Adipose tissue (tissue), 3 donors: ENCODE results near the gene NPLOC4. TPM values are rescaled to one million over a fixed set of nuclear protein-coding genes. Genes with fewer than 3 reads are reported as not detected.

Source experiments
- H3K27ac ChIP-seq: one replicate; pipeline ENCODE4 v1.5.1; 2013; ENCODE audit warnings: low read depth, low read length
- WGBS, 3 donors: extraction: QIAGEN DNeasy Blood & Tissue Kit; methylation state at CpG; one replicate each; pipeline ENCODE4 v1.1.7; 2013; 5-methylcytosine and 5-hydroxymethylcytosine counted together
- polyA plus RNA-seq, 3 donors: library from polyadenylated mRNA; stranded (reverse); fragments of 200-250 nt; gene quantifications; one replicate each; pipeline ENCODE4 v1.2.3, GENCODE V29; 2013
- donor health status: healthy with polysubstance abuse.
- donor health status: Bipolar disorder and iron deficiency.
- donor health status: healthy.

Gene NPLOC4
- polyA plus RNA-seq, 3 donors = 21.9 to 53.4 (median 30.8) TPM

GRCh38 chr17:81545160-81545949 lies 91.6 kb downstream of the NPLOC4 start:
- H3K27ac ChIP-seq = no peak overlapping the region
- 88 to 93% (median 89%) methylated on average over 24 of the region's 24 CpGs for WGBS, 3 donors

DNA sequence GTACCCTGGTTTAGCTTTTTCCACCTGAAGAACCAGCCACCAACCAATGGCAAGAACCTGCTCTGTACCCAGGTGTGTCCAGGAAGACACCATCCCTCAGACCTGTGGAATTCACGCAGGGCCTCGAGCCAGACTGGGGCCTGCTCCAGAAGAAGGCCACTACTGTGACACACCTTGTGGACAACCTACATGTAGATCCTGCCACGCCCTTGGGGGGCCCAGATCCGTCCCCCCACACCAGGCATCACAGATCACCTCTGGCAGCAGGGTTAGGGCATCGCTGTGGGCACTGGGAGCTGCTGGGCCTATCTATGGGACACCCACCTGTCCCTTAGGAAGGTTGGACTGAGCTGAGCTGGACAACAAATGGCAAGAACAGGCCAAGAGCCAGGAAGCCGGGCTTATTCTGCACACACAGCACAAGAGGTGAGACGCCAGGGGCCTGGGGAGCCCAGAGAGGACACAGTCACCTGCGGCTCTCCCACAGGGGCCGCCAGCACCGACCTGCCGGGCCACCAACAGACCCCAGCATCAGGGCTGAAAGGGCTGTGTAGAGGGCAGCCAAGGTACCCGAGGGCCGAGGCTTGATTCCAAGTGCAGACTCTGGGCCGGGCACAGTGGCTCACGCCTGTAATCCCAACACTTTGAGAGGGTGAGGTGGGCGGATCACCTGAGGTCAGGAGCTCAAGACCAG lies 92.5 kb downstream of the NPLOC4 start:
- WGBS, 3 donors = 88 to 95% (median 95%) methylated on average over 15 to 16 of the region's 16 CpGs
- no peak overlapping the region for H3K27ac ChIP-seq

- H3K27ac ChIP-seq = no peak overlapping the region
- 93 to 97% (median 96%) methylated on average over 15 of the region's 15 CpGs for WGBS, 3 donors
Measured at GRCh38 chr17:81543756-81544155, 93.2 kb downstream of the NPLOC4 start.

- no peak overlapping the region for H3K27ac ChIP-seq
- WGBS, 3 donors = 86 to 90% (median 89%) methylated on average over 14 of the region's 14 CpGs
Measured at GRCh38 chr17:81543339-81543675, 93.6 kb downstream of the NPLOC4 start.

GRCh38 chr17:81542431-81543338 lies 94.2 kb downstream of the NPLOC4 start:
- H3K27ac ChIP-seq = no peak overlapping the region
- WGBS, 3 donors = 85 to 89% (median 86%) methylated on average over 15 of the region's 15 CpGs

DNA sequence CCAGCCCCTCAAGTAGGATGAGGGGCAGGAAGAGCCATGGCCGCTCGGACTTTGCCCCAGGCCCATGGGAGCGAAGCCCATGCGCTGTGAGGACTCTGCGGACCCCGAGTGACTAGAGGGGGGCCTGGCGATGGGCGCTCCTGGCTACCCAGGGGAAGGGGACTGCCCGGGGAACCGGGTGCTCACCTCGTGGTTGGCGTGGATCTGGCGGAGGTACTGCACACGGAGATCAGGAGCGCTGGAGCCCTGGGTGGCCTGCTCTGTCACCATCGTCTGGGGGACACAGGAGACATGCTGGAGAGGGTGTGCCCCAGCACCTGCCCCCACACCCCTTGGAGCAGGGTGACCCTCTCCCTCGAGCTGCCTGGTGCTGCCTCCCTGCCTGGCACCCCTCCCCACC lies 95.8 kb downstream of the NPLOC4 start:
- 94 to 96% (median 95%) methylated on average over 16 to 17 of the region's 17 CpGs for WGBS, 3 donors
- no peak overlapping the region for H3K27ac ChIP-seq

GRCh38 chr17:81540676-81541027 lies 96.3 kb downstream of the NPLOC4 start:
- WGBS, 3 donors = 94 to 96% (median 95%) methylated on average over 14 of the region's 14 CpGs
- H3K27ac ChIP-seq = no peak overlapping the region

- WGBS, 3 donors = 91 to 95% (median 95%) methylated on average over 22 to 28 of the region's 28 CpGs
- no peak overlapping the region for H3K27ac ChIP-seq
Measured at GRCh38 chr17:81539961-81540675, 96.8 kb downstream of the NPLOC4 start.

DNA sequence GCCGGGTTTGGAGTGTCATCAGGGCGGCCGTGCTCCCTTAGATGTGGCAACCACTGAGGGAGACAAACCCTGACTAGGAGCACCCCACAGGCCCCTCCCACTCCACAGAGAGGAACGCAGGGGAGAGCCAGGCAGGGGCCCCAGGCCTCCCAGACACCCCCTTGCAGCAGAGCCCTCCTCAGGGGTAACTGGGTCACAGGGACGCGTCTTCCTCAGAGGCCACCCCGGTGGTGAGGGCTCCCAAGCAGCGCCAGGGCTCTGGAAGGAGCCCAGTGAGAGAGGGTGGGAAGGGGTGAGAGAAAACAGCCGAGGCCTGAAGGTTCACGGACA lies 97.4 kb downstream of the NPLOC4 start:
- H3K27ac ChIP-seq = no peak overlapping the region
- WGBS, 3 donors = 80 to 83% (median 82%) methylated on average over 10 of the region's 10 CpGs

DNA sequence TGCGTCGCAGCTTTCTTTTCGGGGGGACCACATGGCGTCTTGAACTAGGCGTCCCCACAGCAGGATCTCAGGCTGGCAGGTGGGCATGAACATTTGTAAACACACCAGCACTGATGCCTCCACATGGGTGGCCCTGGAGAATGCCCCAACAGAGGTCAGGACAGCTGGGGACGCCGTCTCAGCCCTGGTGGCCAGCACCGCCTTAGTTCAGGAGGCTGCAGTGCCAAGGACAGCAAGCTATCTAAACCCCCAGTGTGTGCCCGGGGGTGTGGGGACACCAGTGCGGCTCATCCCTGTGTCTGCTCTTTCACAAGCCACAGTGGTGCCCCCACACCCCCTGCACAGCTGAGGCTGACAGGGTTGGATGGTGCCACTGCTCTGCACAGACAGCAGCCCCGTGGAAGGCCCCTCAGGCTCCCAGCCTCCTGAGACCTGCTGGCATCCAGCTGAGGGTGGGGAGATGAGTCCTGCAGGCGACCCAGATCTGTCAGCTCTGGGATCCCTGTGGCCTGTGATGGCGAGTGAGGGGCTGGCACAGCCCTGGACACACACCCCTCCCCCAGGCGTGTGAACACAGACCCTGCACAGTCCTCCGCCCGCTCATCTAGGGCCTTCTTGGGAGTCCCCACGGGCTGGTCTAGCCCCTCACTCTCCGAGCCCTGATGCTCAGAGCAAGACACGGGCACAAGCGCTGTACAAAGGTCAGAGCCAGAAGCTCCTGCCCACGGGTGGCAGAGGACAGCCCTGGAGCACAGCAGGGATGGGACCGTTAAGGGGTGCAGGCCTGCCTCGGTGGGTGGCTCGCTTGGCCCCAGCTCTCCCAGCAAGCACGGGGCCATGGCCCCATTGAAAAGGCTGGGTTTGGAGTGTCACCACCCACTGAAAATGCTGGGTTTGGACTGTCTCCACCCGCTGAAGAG lies 98.0 kb downstream of the NPLOC4 start:
- WGBS, 3 donors = 81 to 91% (median 88%) methylated on average over 26 of the region's 26 CpGs
- no peak overlapping the region for H3K27ac ChIP-seq

GRCh38 chr17:81537856-81538555 lies 98.9 kb downstream of the NPLOC4 start:
- 34 to 80% (median 74%) methylated on average over 25 to 26 of the region's 26 CpGs for WGBS, 3 donors
- H3K27ac ChIP-seq = no peak overlapping the region

DNA sequence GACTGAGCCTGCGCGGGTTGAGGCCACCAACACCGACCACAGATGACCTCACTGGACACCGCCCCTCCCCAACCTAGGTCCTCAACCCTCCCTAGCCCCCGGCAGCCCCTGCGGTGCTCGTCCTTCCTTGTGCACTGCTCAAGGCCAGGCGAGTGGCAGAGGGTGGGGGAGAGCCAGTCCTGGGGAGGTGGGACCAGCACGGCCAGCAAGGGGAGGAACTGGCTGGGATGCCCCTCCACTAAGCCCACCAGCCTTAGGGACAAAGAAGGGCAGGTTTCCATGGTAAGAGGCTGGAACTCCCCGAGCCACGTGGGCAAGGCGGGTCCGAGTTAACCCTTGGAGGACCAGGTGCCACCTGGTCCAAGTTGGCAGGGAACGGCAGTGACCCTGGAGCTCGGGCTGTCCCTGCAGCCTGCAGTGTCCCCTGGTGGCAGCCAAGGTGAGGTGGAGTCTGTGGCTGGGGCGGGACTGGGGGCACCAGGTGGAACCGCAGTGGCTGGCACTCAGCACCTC lies 99.5 kb downstream of the NPLOC4 start:
- no peak overlapping the region for H3K27ac ChIP-seq
- WGBS, 3 donors = 6 to 15% (median 6%) methylated on average over 17 of the region's 17 CpGs

GRCh38 chr17:81536299-81537290 lies 100.3 kb downstream of the NPLOC4 start:
- H3K27ac ChIP-seq = no peak overlapping the region
- WGBS, 3 donors = 4 to 7% (median 6%) methylated on average over 75 to 89 of the region's 89 CpGs

GRCh38 chr17:81535480-81536298 lies 101.2 kb downstream of the NPLOC4 start:
- no peak overlapping the region for H3K27ac ChIP-seq
- 30 to 67% (median 64%) methylated on average over 13 of the region's 13 CpGs for WGBS, 3 donors

- 65 to 88% (median 81%) methylated on average over 4 to 5 of the region's 5 CpGs for WGBS, 3 donors
- H3K27ac ChIP-seq = no peak overlapping the region
Measured at GRCh38 chr17:81535007-81535328, 101.9 kb downstream of the NPLOC4 start.
